COR-L47 (cell line): ENCODE measurements around the gene SPATA31D3.
"Not testable (repeated sequence)": the region's sequence is repeated elsewhere in the genome, so short reads cannot be mapped to it uniquely, and the experiment has no call there.

Experiments
- DNase-seq: peaks from one replicate; lab custom pipeline; 2025; lab: John Stamatoyannopoulos, UW

The SPATA31D3 gene

DNA sequence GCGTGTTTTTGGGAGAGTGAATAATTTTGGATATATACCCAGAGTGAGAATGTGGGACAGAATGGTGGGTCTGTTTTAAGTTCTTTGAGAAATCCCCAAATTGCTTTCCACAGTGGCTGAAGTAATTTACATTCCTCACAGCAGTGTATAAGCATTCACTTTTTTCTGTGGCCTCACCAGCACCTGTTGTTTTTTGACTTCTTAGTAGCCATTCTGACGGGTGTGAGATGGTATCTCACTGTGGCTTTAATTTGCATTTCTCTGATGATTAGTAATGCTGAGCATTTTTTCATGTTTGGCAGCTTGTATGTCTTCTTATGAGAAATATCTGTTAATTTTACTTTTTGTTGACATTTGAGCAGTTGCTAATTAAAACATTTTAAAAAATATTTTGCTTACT is 35.9 kb downstream of the SPATA31D3 start:
- DNase-seq, result no peak

DNA sequence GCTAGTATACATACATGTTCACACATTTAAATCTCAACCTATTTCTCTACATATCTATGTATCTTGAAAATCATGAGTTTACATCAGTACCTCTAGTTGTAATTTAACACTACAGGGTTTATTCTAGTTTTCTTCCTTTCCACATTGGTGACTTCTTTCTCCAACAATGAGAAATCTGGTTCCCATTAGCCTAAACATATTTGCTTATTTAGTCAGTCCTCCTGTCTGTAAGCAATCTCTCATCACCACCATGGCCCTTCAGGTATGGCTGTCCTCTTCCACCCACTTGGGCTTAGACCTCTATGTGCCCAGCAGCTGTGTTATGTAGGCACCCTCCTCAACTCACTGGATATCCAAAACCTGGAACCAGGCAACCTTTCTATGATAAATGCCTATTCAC is 37.3 kb downstream of the SPATA31D3 start:
- no peak for DNase-seq

DNA sequence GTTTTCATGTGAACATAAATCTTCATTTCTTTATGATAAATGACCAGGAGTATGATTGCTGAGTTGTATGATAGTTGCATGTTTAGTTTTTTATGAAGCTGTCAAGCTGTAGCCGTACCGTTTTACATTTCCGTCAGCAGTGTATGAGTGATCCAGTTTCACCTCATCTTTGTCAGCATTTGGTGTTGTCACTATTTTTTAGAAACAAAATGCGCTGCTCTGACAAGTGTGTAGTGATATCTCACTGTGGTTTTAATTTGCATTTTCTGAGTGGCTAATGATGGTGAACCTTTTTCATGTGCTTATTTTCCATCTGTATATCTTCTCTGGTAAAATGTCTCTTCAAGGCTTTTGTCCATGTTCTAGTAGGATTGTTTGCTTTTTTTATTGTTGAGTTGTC is 38.6 kb downstream of the SPATA31D3 start:
- DNase-seq, result no peak

- no peak for DNase-seq
These were observed 41.6 kb downstream of the SPATA31D3 start for GRCh38 chr9:81984928-81985327.

DNA sequence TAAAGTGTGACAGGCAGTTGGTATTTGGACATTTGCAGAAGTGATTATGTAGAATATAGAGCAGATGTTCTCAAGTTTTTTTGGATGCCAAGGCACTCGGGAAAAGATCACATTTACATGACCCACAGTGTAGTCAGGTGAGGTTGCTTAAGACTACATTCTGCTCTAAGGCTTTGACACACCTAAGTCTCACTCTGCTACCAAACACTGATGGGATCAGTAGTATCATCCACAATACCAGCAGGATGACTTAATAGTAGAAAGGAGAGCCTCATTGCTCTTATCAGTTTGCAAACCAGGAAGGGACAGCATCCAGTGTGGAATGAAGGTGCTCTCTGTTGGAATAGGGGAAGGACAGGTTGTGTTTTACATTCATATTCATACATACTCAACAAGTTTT is 42.8 kb downstream of the SPATA31D3 start:
- DNase-seq, result no peak

DNA sequence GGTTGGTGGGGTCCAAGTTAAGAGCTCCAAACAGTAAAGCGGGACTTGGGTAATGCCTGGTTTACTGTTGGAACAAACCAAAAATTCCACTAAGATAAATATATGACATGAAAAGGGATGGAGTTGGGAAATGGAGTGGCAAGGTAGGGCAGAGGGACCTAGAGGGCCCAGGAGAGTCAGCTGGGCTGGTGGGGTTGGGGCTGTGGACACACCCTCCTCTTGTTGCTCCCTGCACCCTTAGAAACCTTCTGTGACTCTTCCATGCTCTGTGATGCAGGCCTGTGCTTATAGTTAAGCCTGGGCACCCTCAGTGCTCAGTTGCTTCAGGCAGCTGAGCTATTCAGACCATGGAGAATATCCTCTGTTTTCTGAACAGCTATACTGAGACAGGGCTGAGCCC is 45.2 kb downstream of the SPATA31D3 start, which contains the start of gene SPATA31D1:
TSS of gene SPATA31D1 (plus strand) at position 301 of the 400 bp plus-strand sequence. CDS start at position 348, 47 bp downstream.
- DNase-seq, result not testable (repeated sequence)

DNA sequence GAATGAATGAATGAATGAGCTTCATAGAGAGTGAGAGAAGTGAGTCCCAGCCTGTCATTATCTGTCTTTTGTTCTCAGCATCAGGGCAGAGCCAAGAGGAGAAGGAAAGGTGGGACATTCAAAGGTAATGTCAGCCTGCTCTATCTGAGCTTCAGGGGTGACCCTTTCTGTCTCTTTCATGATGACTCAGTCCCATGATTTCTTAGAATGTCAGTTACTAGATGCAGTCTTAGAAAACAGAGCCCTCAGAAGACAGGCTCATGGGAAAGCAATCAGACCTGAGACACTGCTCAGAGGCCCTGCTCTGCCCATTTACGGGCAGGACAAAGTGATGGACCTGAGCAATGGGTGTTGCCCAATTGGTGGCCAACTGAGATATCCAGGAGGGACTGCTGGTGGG is 46.4 kb downstream of the SPATA31D3 start:
- DNase-seq, result no peak

DNA sequence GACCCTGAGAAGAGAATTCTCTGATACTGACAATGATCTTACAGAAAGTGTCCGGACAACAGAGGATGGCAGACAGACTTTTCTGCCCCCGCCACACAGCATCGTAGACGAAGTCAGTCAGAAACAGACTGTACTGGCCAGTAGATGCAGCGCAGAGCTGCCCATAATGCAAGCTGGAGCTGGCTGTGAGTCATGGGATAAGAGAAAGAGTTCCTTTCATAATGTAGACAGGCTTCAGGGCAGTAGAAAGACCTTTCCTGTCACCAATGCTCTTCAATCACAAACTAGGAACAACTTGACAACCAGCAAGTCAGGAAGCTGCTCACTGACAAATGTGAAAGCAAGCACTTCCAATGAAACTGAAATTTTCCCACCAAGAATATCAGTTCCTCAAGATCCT is 50.4 kb downstream of the SPATA31D3 start:
- no peak for DNase-seq
